ENCODE data around the gene ENTPD2.

DNA sequence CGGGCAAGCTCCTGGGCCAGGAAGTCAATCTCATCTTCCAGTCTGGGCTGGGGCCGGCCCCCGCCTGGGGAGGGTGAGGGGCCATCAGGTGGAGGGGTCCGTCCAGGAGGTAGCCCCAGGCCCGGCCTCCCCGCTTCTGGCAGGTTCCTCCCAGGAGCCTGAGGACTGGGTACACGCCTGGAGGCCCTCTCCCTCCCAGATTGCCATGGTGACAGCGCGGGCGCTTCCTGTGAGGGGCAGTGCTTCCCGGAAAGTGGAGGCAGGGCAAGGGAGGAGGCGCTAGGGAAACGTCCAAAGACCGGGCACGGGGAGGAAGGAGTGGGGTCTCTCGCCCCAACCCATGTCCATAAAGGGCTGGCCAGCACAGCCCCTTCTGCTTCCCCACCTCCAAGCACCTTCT is 12.7 kb downstream of the ENTPD2 start:
- TF ChIP-seq, protein P1, sequence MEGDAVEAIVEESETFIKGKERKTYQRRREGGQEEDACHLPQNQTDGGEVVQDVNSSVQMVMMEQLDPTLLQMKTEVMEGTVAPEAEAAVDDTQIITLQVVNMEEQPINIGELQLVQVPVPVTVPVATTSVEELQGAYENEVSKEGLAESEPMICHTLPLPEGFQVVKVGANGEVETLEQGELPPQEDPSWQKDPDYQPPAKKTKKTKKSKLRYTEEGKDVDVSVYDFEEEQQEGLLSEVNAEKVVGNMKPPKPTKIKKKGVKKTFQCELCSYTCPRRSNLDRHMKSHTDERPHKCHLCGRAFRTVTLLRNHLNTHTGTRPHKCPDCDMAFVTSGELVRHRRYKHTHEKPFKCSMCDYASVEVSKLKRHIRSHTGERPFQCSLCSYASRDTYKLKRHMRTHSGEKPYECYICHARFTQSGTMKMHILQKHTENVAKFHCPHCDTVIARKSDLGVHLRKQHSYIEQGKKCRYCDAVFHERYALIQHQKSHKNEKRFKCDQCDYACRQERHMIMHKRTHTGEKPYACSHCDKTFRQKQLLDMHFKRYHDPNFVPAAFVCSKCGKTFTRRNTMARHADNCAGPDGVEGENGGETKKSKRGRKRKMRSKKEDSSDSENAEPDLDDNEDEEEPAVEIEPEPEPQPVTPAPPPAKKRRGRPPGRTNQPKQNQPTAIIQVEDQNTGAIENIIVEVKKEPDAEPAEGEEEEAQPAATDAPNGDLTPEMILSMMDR (IDR thresholded peaks at IDR 0.05; ENCODE audit: low read depth, low read length, missing input control) = no peak
- TF ChIP-seq, protein P2, sequence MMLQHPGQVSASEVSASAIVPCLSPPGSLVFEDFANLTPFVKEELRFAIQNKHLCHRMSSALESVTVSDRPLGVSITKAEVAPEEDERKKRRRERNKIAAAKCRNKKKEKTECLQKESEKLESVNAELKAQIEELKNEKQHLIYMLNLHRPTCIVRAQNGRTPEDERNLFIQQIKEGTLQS (IDR thresholded peaks at IDR 0.05) = no peak
- TF ChIP-seq RAD21 (IDR thresholded peaks at IDR 0.05) = no peak
